Endodermal cell (in vitro differentiated cells): ENCODE measurements around the gene TULP4. TPM values are rescaled to one million over a fixed set of nuclear protein-coding genes. Genes with fewer than 3 reads are reported as not detected.

Experiments
- DNase-seq: peaks from one replicate; pipeline ENCODE4 v3.0.0-alpha.2; 2017
- H3K27ac ChIP-seq: 2 replicates; pipeline ENCODE4 v1.5.1; 2013; ENCODE audit warnings: mild to moderate bottlenecking, low read depth, low read length, moderate library complexity
- H3K27me3 ChIP-seq: 2 replicates; pipeline ENCODE4 v1.6.1; 2013; ENCODE audit warnings: mild to moderate bottlenecking, low read length, moderate library complexity; ENCODE audit not compliant: insufficient read depth, control insufficient read depth, poor library complexity, severe bottlenecking
- H3K36me3 ChIP-seq: 2 replicates; pipeline ENCODE4 v1.7.0; 2013; ENCODE audit warnings: mild to moderate bottlenecking, low read length, moderate library complexity; ENCODE audit not compliant: control insufficient read depth, insufficient read depth
- H3K4me1 ChIP-seq: one replicate; pipeline ENCODE4 v1.7.0; 2013; ENCODE audit warnings: low read length; ENCODE audit not compliant: control insufficient read depth, insufficient read depth
- H3K4me3 ChIP-seq: 2 replicates; pipeline ENCODE4 v1.5.1; 2013; ENCODE audit warnings: mild to moderate bottlenecking, low read length, moderate library complexity
- H3K9ac ChIP-seq: 2 replicates; pipeline ENCODE4 v1.6.1; 2013; ENCODE audit warnings: mild to moderate bottlenecking, low read length, moderate library complexity; ENCODE audit not compliant: poor library complexity, severe bottlenecking; ENCODE audit errors: extremely low read depth
- H3K9me3 ChIP-seq: 2 replicates; pipeline ENCODE4 v1.6.1; 2013; ENCODE audit warnings: mild to moderate bottlenecking, low read length, moderate library complexity; ENCODE audit not compliant: control insufficient read depth
- H3K27ac Mint-ChIP-seq: 2 replicates; pipeline ENCODE4 v1.8.0; 2020; ENCODE audit warnings: mixed read lengths
- H3K27me3 Mint-ChIP-seq: 2 replicates; pipeline ENCODE4 v1.8.0; 2021; ENCODE audit warnings: mild to moderate bottlenecking, mixed read lengths; ENCODE audit not compliant: insufficient read depth
- H3K36me3 Mint-ChIP-seq: 2 replicates; pipeline ENCODE4 v1.8.0; 2020; ENCODE audit warnings: low read depth, mixed read lengths
- H3K4me1 Mint-ChIP-seq: 2 replicates; pipeline ENCODE4 v1.8.0; 2020; ENCODE audit warnings: mixed read lengths
- H3K4me3 Mint-ChIP-seq: 2 replicates; pipeline ENCODE4 v1.8.0; 2020; ENCODE audit warnings: mild to moderate bottlenecking, moderate library complexity, mixed read lengths
- H3K9me3 Mint-ChIP-seq: 2 replicates; pipeline ENCODE4 v1.8.0; 2020; ENCODE audit warnings: mild to moderate bottlenecking, mixed read lengths
- WGBS, 2 experiments: methylation state at CpG; one replicate each; pipeline versions ENCODE4 v1.1.5 to v1.1.7; 2013; ENCODE audit warnings: missing lambda C conversion rate in 2 of 2, mixed read lengths in 1 of 2; ENCODE audit not compliant: insufficient coverage in 1 of 2, insufficient read length in 1 of 2; 5-methylcytosine and 5-hydroxymethylcytosine counted together
- total RNA-seq, 2 donors: library from RNA; stranded (reverse); fragmentation: NEBNext Ultra II Directional in 1 of 2; extraction: Animal tissue kit (Norgen Biotek cat#: 25700) in 1 of 2; gene quantifications; 2 replicates in 1 of 2; 3 replicates in 1 of 2; pipeline ENCODE4 v1.2.1, GENCODE V29; 2021
- TF ChIP-seq, protein P1 (sequence below): fragments of 200-600 bp; sonication (generic); conservative IDR thresholded peaks from 2 replicates; pipeline ENCODE4 v1.5.0; 2021; ENCODE audit warnings: antibody characterized with exemption, mild to moderate bottlenecking

TULP4 gene
- total RNA-seq, 2 donors from 2014 or later: 102 to 103 TPM

GRCh38 chr6:158503846-158504245 is 191.6 kb downstream of the TULP4 start:
- DNase-seq: peak; percentile 39
- H3K27me3 ChIP-seq: no peaks in the 10 kb centered on the region
- no peak overlapping the region for H3K4me3 ChIP-seq
- no peaks in the 10 kb centered on the region for H3K27me3 Mint-ChIP-seq
- TF ChIP-seq, protein P1, sequence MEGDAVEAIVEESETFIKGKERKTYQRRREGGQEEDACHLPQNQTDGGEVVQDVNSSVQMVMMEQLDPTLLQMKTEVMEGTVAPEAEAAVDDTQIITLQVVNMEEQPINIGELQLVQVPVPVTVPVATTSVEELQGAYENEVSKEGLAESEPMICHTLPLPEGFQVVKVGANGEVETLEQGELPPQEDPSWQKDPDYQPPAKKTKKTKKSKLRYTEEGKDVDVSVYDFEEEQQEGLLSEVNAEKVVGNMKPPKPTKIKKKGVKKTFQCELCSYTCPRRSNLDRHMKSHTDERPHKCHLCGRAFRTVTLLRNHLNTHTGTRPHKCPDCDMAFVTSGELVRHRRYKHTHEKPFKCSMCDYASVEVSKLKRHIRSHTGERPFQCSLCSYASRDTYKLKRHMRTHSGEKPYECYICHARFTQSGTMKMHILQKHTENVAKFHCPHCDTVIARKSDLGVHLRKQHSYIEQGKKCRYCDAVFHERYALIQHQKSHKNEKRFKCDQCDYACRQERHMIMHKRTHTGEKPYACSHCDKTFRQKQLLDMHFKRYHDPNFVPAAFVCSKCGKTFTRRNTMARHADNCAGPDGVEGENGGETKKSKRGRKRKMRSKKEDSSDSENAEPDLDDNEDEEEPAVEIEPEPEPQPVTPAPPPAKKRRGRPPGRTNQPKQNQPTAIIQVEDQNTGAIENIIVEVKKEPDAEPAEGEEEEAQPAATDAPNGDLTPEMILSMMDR: no peak
- H3K36me3 Mint-ChIP-seq: peaks cover 69% of the 10 kb centered on the region
- H3K4me1 Mint-ChIP-seq: peaks cover 4% of the 10 kb centered on the region
- no peak overlapping the region for H3K9ac ChIP-seq
- H3K9me3 ChIP-seq: no peaks in the 10 kb centered on the region
- no peak overlapping the region for H3K4me3 Mint-ChIP-seq
- no peaks in the 10 kb centered on the region for H3K9me3 Mint-ChIP-seq
- no peak overlapping the region for H3K27ac ChIP-seq
- no peak overlapping the region for H3K27ac Mint-ChIP-seq
- peaks cover 49% of the 10 kb centered on the region for H3K36me3 ChIP-seq
- WGBS, 2 experiments: 93 to 97% methylated on average over 12 to 25 of the region's 25 CpGs
- no peaks in the 10 kb centered on the region for H3K4me1 ChIP-seq

GRCh38 chr6:158505194-158505593 is 192.9 kb downstream of the TULP4 start:
- H3K4me1 Mint-ChIP-seq: peaks cover 1% of the 10 kb centered on the region
- peaks cover 58% of the 10 kb centered on the region for H3K36me3 Mint-ChIP-seq
- no peaks in the 10 kb centered on the region for H3K4me1 ChIP-seq
- DNase-seq: peak; percentile 31
- no peaks in the 10 kb centered on the region for H3K27me3 Mint-ChIP-seq
- TF ChIP-seq, protein P1: no peak
- no peak overlapping the region for H3K4me3 Mint-ChIP-seq
- H3K9ac ChIP-seq: no peak overlapping the region
- peaks cover 51% of the 10 kb centered on the region for H3K36me3 ChIP-seq
- no peaks in the 10 kb centered on the region for H3K27me3 ChIP-seq
- no peak overlapping the region for H3K27ac Mint-ChIP-seq
- no peaks in the 10 kb centered on the region for H3K9me3 ChIP-seq
- H3K9me3 Mint-ChIP-seq: no peaks in the 10 kb centered on the region
- no peak overlapping the region for H3K27ac ChIP-seq
- 92 to 97% methylated on average over 8 to 13 of the region's 13 CpGs for WGBS, 2 experiments
- no peak overlapping the region for H3K4me3 ChIP-seq

GRCh38 chr6:158506601-158507000 is 194.3 kb downstream of the TULP4 start:
- Mint-ChIP-seq H3K27me3 (no peaks in the 10 kb centered on the region), H3K4me1 (peaks cover 1% of the 10 kb centered on the region), H3K36me3 (peaks cover 53% of the 10 kb centered on the region), H3K9me3 (no peaks in the 10 kb centered on the region), H3K27ac (peak overlapping the region; percentile 89), H3K4me3 (no peak overlapping the region)
- H3K9me3 ChIP-seq: no peaks in the 10 kb centered on the region
- H3K4me3 ChIP-seq: no peak overlapping the region
- H3K9ac ChIP-seq: no peak overlapping the region
- peak; percentile 94 for DNase-seq
- H3K27ac ChIP-seq: no peak overlapping the region
- peaks cover 41% of the 10 kb centered on the region for H3K36me3 ChIP-seq
- no peaks in the 10 kb centered on the region for H3K27me3 ChIP-seq
- WGBS, 2 experiments: 20 to 49% methylated on average over 1 to 10 of the region's 10 CpGs
- no peaks in the 10 kb centered on the region for H3K4me1 ChIP-seq
- TF ChIP-seq, protein P1: peak; percentile 98
